Type B pancreatic cell (in vitro differentiated cells): Measurements from ENCODE around the gene ACVR1B. TPM values are rescaled to one million over a fixed set of nuclear protein-coding genes. Genes with fewer than 3 reads are reported as not detected.

ENCODE experiments used
- DNase-seq: peaks from one replicate; pipeline ENCODE4 v3.0.0; 2021; ENCODE audit warnings: mixed read lengths; ENCODE audit not compliant: unreplicated experiment; ENCODE audit errors: extremely low spot score
- H3K27ac Mint-ChIP-seq: 2 replicates; pipeline ENCODE4 v1.8.0; 2021; ENCODE audit warnings: mild to moderate bottlenecking, mixed read lengths
- H3K27me3 Mint-ChIP-seq: 2 replicates; pipeline ENCODE4 v1.8.0; 2021; ENCODE audit warnings: mixed read lengths
- H3K36me3 Mint-ChIP-seq: 2 replicates; pipeline ENCODE4 v1.8.0; 2021; ENCODE audit warnings: mixed read lengths
- H3K4me1 Mint-ChIP-seq: one replicate; pipeline ENCODE4 v1.8.0; 2021; ENCODE audit warnings: mixed read lengths; ENCODE audit not compliant: unreplicated experiment
- H3K4me3 Mint-ChIP-seq: 2 replicates; pipeline ENCODE4 v1.8.0; 2021; ENCODE audit warnings: mild to moderate bottlenecking, mixed read lengths
- H3K9me3 Mint-ChIP-seq: 2 replicates; pipeline ENCODE4 v1.8.0; 2021; ENCODE audit warnings: mixed read lengths
- CTCF ChIP-seq: fragments of 200-600 bp; sonication (generic); conservative IDR thresholded peaks from 2 replicates; pipeline ENCODE4 v1.5.0; 2021; ENCODE audit warnings: antibody characterized with exemption, mild to moderate bottlenecking
- total RNA-seq: library from RNA; stranded (reverse); gene quantifications from 2 replicates; pipeline ENCODE4 v1.2.1, GENCODE V29; 2021; ENCODE audit warnings: low replicate concordance

Gene ACVR1B
- total RNA-seq, 1 donor from 2014 or later, result 36.1 TPM

DNA sequence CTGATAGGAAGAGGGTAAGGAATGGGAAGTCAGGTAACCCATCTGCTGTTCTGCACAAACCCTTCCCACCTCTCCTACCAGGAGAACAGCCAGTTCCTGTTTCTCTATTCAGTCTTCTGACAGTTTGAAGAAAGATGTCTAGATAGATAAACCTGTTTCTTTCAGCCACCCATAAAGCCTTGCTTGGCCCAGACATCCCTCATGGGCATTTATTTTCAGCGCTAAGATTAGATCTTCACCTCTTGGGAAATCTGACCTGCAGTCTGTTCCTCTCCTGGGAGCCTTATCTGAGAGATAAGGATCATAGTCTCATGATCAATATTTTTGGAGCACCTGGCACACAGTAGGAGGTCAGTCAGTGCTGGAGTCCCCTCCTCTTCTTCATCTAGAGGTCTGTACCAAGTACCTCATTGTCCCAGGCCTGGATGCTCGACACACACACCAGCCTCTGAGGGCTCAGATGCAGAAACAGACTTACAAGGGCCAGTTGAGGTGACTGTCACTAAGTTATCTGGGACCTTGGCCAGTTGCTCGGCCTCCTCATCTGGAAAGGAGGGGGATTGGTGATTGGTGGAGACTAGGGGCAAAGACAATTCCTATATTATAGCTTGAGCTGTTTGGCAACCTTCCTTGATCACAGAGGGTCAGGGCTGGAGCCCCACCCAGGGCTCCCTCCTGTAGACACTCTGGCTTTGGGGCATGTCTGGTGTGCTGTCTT lies 26.0 kb upstream of the ACVR1B start:
- H3K36me3 Mint-ChIP-seq, result no peaks in the 10 kb centered on the region
- peaks cover 25% of the 10 kb centered on the region for H3K4me1 Mint-ChIP-seq
- no peak for TF ChIP-seq CTCF
- DNase-seq, result no peak
- H3K9me3 Mint-ChIP-seq, result no peaks in the 10 kb centered on the region
- no peak overlapping the region for H3K4me3 Mint-ChIP-seq
- H3K27ac Mint-ChIP-seq, result no peak overlapping the region
- H3K27me3 Mint-ChIP-seq, result peaks cover 3% of the 10 kb centered on the region

- DNase-seq, result no peak
- no peaks in the 10 kb centered on the region for H3K9me3 Mint-ChIP-seq
- peaks cover 3% of the 10 kb centered on the region for H3K27me3 Mint-ChIP-seq
- H3K4me1 Mint-ChIP-seq, result peaks cover 22% of the 10 kb centered on the region
- no peak for TF ChIP-seq CTCF
- H3K27ac Mint-ChIP-seq, result no peak overlapping the region
- H3K4me3 Mint-ChIP-seq, result no peak overlapping the region
- H3K36me3 Mint-ChIP-seq, result no peaks in the 10 kb centered on the region
These were observed 25.4 kb upstream of the ACVR1B start for GRCh38 chr12:51926064-51926632.

GRCh38 chr12:51926718-51927117 lies 24.8 kb upstream of the ACVR1B start:
- no peaks in the 10 kb centered on the region for H3K9me3 Mint-ChIP-seq
- peaks cover 19% of the 10 kb centered on the region for H3K4me1 Mint-ChIP-seq
- DNase-seq, result no peak
- no peak overlapping the region for H3K4me3 Mint-ChIP-seq
- TF ChIP-seq CTCF, result peak; percentile 62
- peaks cover 3% of the 10 kb centered on the region for H3K27me3 Mint-ChIP-seq
- H3K36me3 Mint-ChIP-seq, result no peaks in the 10 kb centered on the region
- no peak overlapping the region for H3K27ac Mint-ChIP-seq

GRCh38 chr12:51932218-51933076 lies 19.1 kb upstream of the ACVR1B start:
- Mint-ChIP-seq H3K4me3 (no peak overlapping the region), H3K27ac (no peak overlapping the region), H3K4me1 (peaks cover 8% of the 10 kb centered on the region), H3K27me3 (peaks cover 10% of the 10 kb centered on the region), H3K9me3 (peaks cover 9% of the 10 kb centered on the region), H3K36me3 (no peaks in the 10 kb centered on the region)
- no peak for TF ChIP-seq CTCF
- DNase-seq, result no peak

GRCh38 chr12:51934080-51934479 lies 17.4 kb upstream of the ACVR1B start:
- H3K4me3 Mint-ChIP-seq, result no peak overlapping the region
- H3K27ac Mint-ChIP-seq, result no peak overlapping the region
- no peaks in the 10 kb centered on the region for H3K36me3 Mint-ChIP-seq
- TF ChIP-seq CTCF, result no peak
- H3K9me3 Mint-ChIP-seq, result peaks cover 9% of the 10 kb centered on the region
- H3K4me1 Mint-ChIP-seq, result peaks cover 12% of the 10 kb centered on the region
- peaks cover 10% of the 10 kb centered on the region for H3K27me3 Mint-ChIP-seq
- DNase-seq, result no peak
